ENCODE data around the gene DIO2.

Gene DIO2

GRCh38 chr14:80167793-80168448 lies 43.4 kb downstream of the DIO2 start:
- DNase-seq (ENCODE audit: low read depth in 2 of 2), result no peak

DNA sequence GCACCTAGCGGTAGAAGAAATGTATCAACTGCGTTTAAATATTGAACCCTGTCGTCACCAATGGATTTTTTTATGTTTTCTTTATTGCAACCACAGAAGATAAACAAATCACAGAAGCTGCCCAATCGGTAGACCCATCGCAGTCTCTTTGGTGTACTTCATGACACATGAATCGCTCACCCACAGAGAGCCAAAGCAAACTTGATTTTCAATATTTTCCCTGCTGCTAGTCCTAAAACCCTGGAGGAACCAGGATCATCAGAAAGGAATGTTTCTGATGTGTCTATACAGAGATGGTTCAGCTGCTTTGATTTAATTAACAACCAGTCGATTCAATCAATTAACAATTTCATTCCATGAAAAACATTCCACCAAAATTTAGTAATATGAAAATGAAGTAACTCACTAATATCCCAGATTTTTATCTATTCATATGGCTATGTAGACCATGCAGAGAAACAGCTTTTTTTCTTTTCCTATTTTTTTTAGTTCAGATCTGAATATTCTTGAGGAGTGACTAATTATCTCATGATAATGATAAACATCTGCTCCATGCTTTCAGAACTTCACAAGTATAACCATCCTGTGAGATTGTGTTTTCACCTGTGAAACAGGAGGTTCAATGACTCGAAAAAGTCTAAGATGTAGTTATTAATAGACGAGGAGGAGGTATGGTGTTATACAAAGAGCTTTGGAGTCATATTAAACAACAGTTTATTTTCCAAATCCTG lies 46.1 kb downstream of the DIO2 start:
- DNase-seq (ENCODE audit: low read depth in 2 of 2), result no peak

GRCh38 chr14:80152763-80153162 lies 58.5 kb downstream of the DIO2 start:
- no peak for DNase-seq (ENCODE audit: low read depth in 2 of 2)

DNA sequence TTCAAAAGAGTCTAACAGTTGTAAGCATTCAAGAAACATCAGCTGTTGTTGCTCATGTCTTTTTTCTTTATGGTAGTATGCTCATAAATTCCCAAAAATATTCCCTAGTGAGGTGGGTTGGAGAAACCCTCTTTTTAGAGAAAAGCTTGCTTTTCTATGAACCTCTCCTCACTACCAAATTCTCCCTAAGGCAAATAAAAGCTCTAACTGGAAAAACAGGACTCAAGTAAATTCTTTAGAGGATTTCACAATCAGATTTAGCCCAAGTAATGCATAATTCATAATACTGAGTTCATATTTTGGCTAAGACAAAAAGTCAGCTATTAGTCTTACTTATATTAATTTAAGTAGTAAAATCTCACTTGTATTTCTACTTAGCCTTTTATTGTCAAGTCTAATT lies 59.1 kb downstream of the DIO2 start:
- DNase-seq (ENCODE audit: low read depth in 2 of 2), result no peak

DNA sequence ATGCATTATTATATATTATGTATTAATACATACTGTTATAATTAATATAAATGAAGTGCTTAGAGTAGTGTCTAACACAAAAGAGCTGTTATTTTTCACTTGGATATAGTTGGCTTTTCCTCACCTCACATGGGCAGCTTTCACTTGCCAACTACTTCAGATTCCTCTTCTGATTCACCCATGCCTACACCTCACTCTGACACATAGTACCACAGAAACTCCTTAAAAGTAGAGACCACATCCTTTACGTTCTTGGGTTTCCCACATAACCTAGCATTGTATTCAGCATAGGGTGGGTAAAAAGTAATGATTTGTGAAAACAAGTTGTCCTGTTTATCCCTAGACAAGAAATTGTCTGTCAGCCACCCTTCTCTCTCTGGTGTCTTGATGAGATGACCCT lies 61.0 kb downstream of the DIO2 start:
- DNase-seq (ENCODE audit: low read depth in 2 of 2), result no peak
